GM11168 (cell line): ENCODE results near the gene CSNK1D.

Experiments used
- in situ Hi-C: fragments of 300-500 bp; cut with MboI; formaldehyde crosslinking; loops from one replicate; pipeline ENCODE4 v1.12.0; 2022; ENCODE audit warnings: low sequenced_read_pairs; ENCODE audit not compliant: unreplicated experiment

CSNK1D gene

GRCh38 chr17:82241926-82242697, 31.4 kb downstream of the CSNK1D start:
- in situ Hi-C loops = no loop called here

DNA sequence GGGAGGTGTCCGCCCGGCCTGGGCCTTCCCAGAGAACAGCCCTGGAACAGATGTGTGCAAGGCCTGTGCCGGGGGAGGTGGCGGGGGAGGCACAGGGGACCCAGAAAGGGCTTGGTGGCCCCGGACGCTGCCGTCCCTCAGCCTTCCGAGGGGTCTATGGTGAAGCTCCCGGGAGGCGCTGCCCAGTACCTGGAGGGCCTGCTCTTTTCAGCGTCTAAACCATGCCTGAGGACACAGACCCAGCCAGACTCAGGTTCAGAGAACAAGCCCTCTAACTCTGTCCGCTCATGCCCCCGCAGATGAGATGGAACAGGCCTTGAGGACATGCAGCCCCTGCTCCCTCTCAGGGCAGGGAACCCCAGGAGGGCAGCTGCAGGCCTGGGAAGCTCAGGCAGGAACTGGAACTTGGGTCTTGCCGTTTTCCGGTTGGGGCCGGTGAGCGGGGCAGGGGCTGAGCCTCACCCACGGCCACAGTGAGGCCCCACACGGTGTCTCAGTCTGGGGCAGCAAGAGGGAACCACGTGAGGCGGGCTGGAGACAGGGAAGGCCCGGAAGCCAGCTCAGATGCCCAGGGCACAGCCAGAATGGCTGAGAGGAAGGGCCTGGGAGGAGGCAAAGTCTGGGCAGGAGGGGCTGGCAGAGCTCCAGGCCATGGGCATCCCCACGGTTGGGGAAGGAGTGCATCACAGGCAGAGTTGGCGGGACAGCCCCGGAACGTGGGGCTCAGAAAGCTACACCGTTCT, 32.1 kb downstream of the CSNK1D start:
- in situ Hi-C loops = no loop called here

DNA sequence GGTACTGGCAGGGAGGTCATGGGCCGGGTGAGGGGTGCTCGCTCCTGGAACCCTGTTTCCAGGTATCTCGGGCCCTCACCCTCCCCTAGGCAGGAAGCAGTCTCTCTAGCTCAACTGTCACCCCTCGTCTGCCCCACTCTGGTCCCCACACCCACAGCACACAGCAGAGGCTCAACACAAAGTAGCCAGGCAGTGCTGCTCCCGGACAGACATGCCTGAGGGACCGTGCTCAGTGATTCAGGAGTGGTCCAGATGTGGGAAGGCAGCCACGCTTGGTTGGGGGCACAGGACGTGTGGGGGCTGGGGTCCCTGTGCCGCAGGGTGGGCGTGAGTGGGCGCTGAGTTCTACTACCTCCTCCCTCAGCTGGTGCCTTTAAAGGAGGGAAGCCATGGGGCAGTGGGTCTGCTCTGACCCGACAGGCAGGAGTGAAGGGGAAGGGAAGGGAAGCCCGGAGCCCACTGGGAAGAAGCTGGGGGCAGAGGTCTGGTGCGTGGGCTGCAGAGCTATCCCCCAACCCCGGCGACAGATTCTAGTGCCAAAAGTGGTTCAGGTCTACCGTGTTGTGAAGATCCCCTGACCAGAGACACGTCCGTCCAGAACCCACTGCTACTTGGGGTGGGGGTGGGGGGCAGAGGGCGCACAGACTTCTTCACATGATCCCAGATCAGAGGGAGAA, 32.9 kb downstream of the CSNK1D start:
- in situ Hi-C loops = no loop called here

GRCh38 chr17:82239926-82240505, 33.5 kb downstream of the CSNK1D start:
- in situ Hi-C loops = no loop called here

- in situ Hi-C loops = no loop called here
Observed at GRCh38 chr17:82239401-82239925, 34.0 kb downstream of the CSNK1D start.

- in situ Hi-C loops = no loop called here
Observed at GRCh38 chr17:82238472-82239201, 34.9 kb downstream of the CSNK1D start.

DNA sequence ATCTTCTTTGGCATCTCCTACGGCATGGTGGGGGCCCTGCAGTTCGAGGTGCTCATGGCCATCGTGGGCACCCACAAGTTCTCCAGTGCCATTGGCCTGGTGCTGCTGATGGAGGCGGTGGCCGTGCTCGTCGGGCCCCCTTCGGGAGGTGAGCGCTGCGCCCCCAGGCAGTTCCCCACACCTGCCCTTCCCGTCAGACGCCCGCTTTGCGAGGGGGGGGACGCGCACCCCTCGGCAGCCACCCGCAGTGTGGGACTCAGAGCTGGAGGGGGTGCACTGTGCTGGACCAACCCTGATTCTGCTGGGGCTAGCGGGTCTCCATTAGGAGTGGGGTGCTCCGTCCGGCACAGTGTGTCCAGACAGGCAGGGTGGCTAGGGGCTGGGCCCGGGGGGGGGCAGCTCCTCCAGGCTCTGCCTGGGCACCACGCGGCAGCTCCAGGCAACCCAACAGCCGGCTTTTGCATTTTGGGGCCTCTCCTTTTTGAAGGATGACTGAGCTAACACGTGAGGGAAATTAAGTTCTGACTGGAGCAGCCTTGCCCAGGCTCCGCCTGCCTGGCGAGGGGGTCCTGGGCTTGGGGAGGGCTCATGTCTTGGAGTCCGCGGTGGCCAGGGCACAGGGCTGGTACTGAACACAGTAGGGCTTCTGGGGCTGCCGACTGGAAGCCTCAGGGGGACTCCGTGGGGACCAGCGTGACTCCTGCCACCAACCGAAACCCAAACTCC, 35.6 kb downstream of the CSNK1D start:
- in situ Hi-C loops = no loop called here

- in situ Hi-C loops = no loop called here
Observed at GRCh38 chr17:82237083-82237745, 36.3 kb downstream of the CSNK1D start.

DNA sequence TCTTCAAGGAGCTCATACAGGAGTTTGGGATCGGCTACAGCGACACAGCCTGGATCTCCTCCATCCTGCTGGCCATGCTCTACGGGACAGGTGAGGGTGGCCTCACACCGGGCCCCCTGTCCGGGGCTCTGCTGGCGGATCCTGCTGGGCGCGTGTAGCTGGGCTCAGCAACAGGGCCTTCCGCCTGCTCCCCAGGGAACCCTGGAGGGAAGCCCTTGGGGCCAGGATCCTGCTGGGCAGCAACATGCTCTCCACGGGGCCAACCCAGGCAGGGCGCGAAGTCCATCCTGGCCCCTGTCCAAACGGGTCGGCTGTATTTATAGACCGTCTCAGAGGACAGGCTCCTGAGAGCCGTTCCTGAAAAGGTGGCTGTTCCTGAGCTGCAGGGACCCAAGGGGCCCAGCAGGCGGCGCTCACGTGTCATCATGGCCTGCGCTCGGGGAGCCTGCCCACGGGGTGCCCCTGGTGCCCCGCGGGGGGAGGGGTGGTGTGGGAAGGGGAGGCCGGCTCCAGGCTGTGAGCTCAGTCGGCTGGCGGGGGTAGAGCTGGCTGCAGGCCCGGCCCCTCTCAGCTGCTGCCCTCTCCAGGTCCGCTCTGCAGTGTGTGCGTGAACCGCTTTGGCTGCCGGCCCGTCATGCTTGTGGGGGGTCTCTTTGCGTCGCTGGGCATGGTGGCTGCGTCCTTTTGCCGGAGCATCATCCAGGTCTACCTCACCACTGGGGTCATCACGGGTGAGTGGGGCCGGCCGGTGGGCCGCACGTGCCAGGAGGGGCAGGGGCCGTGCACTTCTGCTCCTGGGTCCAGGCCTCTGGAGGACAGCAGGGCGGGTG, 37.1 kb downstream of the CSNK1D start:
- in situ Hi-C loops = no loop called here

DNA sequence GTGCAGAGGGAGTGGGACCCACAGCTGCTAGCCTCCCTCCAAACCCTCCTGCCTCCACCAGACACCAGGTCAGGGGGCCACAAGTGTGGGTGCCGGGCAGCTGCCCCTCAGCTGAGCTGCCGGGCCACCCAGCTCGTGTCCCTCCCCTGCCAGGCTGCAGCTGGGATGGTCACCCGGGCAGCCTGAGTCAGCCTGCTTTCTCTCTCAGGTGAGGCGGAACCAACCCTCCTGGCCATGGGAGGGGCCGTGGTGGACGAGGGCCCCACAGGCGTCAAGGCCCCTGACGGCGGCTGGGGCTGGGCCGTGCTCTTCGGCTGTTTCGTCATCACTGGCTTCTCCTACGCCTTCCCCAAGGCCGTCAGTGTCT, 37.7 kb downstream of the CSNK1D start:
- in situ Hi-C loops = no loop called here

- in situ Hi-C loops = no loop called here
Observed at GRCh38 chr17:82235056-82235774, 38.3 kb downstream of the CSNK1D start.

- in situ Hi-C loops = no loop called here
Observed at GRCh38 chr17:82234211-82235055, 39.1 kb downstream of the CSNK1D start.

GRCh38 chr17:82232876-82233785, 40.4 kb downstream of the CSNK1D start:
- in situ Hi-C loops = no loop called here

GRCh38 chr17:82232322-82232820, 41.1 kb downstream of the CSNK1D start:
- in situ Hi-C loops = no loop called here
